Sigmoid colon (tissue), 4 donors: ENCODE measurements around the gene HDDC3.

Experiments used
- EP300 ChIP-seq, 4 donors: sonication (generic); formaldehyde crosslinking; IDR thresholded peaks; one replicate each; pipeline ENCODE4 v1.6.1; 2017; ENCODE audit warnings: antibody characterized with exemption in 4 of 4
- POLR2A ChIP-seq, 2 donors: fragments of 450-650 bp; IDR thresholded peaks; one replicate each; pipeline ENCODE4 v1.6.1; 2016; ENCODE audit warnings: antibody characterized with exemption in 2 of 2, mild to moderate bottlenecking in 2 of 2, moderate library complexity in 2 of 2
- POLR2AphosphoS5 ChIP-seq, 4 donors: sonication (generic); formaldehyde crosslinking; IDR thresholded peaks; one replicate each; pipeline ENCODE4 v1.6.1; 2017; ENCODE audit warnings: antibody characterized with exemption in 4 of 4
- TF ChIP-seq, protein P1 (sequence below), 4 experiments: fragments of 450-650 bp in 3 of 4; fragments of 200-600 bp in 1 of 4; IDR thresholded peaks; one replicate each; pipeline ENCODE4 v1.5.1; 2016 to 2019; ENCODE audit warnings: antibody characterized with exemption in 4 of 4, mild to moderate bottlenecking in 3 of 4, moderate library complexity in 2 of 4

DNA sequence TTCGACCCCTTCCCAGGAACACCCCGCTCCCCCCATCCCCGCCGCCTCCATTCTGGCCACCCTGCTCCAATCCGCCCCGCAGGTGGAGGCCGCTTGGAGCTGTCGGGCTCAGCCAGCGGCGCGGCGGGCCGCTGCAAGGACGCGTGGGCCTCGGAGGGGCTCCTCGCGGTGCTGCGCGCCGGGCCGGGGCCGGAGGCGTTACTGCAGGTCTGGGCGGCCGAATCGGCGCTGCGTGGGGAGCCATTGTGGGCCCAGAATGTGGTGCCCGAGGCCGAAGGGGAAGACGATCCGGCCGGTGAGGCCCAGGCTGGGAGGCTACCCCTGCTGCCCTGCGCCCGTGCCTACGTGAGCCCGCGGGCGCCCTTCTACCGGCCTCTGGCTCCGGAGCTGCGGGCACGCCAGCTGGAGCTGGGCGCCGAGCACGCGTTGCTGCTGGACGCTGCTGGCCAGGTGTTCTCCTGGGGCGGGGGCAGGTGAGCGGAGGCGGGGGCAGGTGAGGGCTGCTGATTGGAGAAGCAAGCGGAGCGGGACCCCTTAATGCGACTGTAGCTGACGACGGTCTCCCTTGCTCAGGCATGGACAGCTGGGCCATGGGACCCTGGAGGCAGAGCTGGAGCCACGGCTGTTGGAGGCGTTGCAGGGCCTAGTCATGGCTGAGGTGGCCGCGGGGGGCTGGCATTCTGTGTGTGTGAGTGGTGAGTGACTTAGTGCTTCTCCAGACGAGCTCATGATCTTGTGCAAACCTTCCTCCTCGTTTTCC is 24.9 kb upstream of the HDDC3 start:
- no peak for TF ChIP-seq POLR2AphosphoS5 (IDR thresholded peaks at IDR 0.05)
- no peak for TF ChIP-seq EP300 (IDR thresholded peaks at IDR 0.05)
- TF ChIP-seq, protein P1, sequence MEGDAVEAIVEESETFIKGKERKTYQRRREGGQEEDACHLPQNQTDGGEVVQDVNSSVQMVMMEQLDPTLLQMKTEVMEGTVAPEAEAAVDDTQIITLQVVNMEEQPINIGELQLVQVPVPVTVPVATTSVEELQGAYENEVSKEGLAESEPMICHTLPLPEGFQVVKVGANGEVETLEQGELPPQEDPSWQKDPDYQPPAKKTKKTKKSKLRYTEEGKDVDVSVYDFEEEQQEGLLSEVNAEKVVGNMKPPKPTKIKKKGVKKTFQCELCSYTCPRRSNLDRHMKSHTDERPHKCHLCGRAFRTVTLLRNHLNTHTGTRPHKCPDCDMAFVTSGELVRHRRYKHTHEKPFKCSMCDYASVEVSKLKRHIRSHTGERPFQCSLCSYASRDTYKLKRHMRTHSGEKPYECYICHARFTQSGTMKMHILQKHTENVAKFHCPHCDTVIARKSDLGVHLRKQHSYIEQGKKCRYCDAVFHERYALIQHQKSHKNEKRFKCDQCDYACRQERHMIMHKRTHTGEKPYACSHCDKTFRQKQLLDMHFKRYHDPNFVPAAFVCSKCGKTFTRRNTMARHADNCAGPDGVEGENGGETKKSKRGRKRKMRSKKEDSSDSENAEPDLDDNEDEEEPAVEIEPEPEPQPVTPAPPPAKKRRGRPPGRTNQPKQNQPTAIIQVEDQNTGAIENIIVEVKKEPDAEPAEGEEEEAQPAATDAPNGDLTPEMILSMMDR (IDR thresholded peaks at IDR 0.05) = no peak
- no peak for TF ChIP-seq POLR2A (IDR thresholded peaks at IDR 0.05)
